Thyroid gland (tissue), 4 donors: ENCODE data around the gene SLC26A4. TPM values are rescaled to one million over a fixed set of nuclear protein-coding genes. Genes with fewer than 3 reads are reported as not detected.

Experiments used
- DNase-seq, 2 donors: peaks; one replicate each; pipeline ENCODE4 v3.0.0-alpha.2; 2019
- H3K27ac ChIP-seq, 3 donors: fragments of 200-600 bp; sonication (generic); 1 replicate in 2 of 3; 2 replicates in 1 of 3; pipeline ENCODE4 v1.5.1; 2016 to 2019; ENCODE audit warnings: mild to moderate bottlenecking in 1 of 3, moderate library complexity in 1 of 3
- H3K27me3 ChIP-seq: fragments of 200-600 bp; sonication (generic); one replicate; pipeline ENCODE4 v1.5.1; 2019
- H3K36me3 ChIP-seq, 2 donors: fragments of 200-600 bp; sonication (generic); one replicate each; pipeline ENCODE4 v1.5.1; 2016 to 2019
- H3K4me1 ChIP-seq, 2 donors: fragments of 200-600 bp; sonication (generic); one replicate each; pipeline ENCODE4 v1.5.1; 2017 to 2019
- H3K4me3 ChIP-seq, 3 donors: fragments of 200-600 bp; sonication (generic); replicated peaks in 1 of 3; 1 replicate in 2 of 3; 2 replicates in 1 of 3; pipeline ENCODE4 v1.5.1; 2016; ENCODE audit warnings: mild to moderate bottlenecking in 1 of 3
- H3K9me3 ChIP-seq: fragments of 200-600 bp; sonication (generic); one replicate; pipeline ENCODE4 v1.5.1; 2017
- CTCF ChIP-seq, 6 experiments: fragments of 200-600 bp in 3 of 6; fragments of 450-650 bp in 3 of 6; sonication (generic) in 3 of 6; IDR thresholded peaks; one replicate each; pipeline ENCODE4 v1.5.1; 2016 to 2019; ENCODE audit warnings: antibody characterized with exemption in 6 of 6, mild to moderate bottlenecking in 2 of 6, inconsistent platforms in 1 of 6, moderate library complexity in 1 of 6
- POLR2A ChIP-seq, 2 donors: fragments of 450-650 bp; IDR thresholded peaks; one replicate each; pipeline ENCODE4 v1.6.1; 2017; ENCODE audit warnings: antibody characterized with exemption in 2 of 2, mild to moderate bottlenecking in 2 of 2, moderate library complexity in 1 of 2
- WGBS, 2 donors: methylation state at CpG; one replicate each; pipeline ENCODE4 v1.1.5; 2017; 5-methylcytosine and 5-hydroxymethylcytosine counted together
- intact Hi-C: fragments of 100-400 bp; cut with DNase I; formaldehyde crosslinking; loops from one replicate; pipeline ENCODE4 v1.15.1; 2023
- total RNA-seq, 4 donors: library from RNA; depleted of rRNA; stranded (reverse); fragments of >200 nt; gene quantifications; one replicate each; pipeline ENCODE4 v1.2.3, GENCODE V29; 2016

SLC26A4 gene
- total RNA-seq, 4 donors from 2014 or later: 193 to 299 (median 254) TPM

DNA sequence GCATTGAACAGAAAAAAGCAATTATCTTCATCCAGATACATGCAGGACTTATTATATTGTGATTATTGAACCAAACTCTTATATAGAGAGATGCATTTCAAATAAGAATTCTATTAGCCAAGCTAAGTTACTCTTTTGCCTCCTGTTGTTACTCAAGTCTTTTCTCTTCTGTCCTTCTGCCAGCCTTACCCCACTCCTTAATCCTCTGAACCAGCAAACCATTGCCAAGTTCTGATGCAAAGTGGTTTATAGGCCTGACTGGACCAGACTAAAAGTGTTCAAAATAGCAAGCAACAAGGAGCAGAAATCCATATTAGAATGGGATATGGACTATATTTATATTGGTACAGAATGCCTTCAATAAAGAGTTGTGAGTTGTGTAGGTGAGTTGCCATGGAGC lies 2.2 kb upstream of the SLC26A4 start:
- H3K9me3 ChIP-seq: no peaks in the 10 kb centered on the region
- peaks cover 22 to 26% of the 10 kb centered on the region in 2 donors for H3K4me1 ChIP-seq
- peak in 1 of 2 donors; percentile 61 for TF ChIP-seq POLR2A (IDR thresholded peaks at IDR 0.05)
- TF ChIP-seq CTCF (IDR thresholded peaks at IDR 0.05): no peak
- H3K27me3 ChIP-seq: no peaks in the 10 kb centered on the region
- H3K27ac ChIP-seq: peak overlapping the region; percentile 21 to 92 (median 90)
- H3K36me3 ChIP-seq: no peaks in the 10 kb centered on the region
- intact Hi-C loops: no loop called here
- DNase-seq: peak; percentile 28 to 31
- H3K4me3 ChIP-seq: no peak overlapping the region

DNA sequence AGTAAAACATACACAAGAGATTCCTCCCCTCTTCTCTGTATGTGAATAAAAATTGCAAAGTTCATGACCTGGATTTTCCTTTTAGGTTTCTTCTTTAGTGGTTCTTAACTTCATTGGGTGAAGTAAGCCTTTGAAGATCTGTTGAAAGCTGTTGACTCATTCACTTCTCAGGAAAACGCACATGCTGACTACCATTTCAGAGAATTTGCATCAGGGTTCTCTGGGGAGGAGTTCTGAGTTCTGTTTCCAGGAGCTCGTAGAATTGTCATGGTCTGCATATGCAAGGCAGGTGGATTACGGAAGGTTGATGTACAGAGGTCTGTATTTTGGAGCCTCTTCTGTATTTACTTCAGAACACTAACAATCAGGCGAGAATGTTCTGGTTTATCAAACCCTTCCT lies 962 bp upstream of the SLC26A4 start:
- H3K36me3 ChIP-seq: no peaks in the 10 kb centered on the region
- H3K9me3 ChIP-seq: no peaks in the 10 kb centered on the region
- intact Hi-C loops: no loop called here
- H3K4me3 ChIP-seq: peak overlapping the region in 2 of 3 donors; percentile 54 to 86
- no peaks in the 10 kb centered on the region for H3K27me3 ChIP-seq
- 48 to 67% methylated on average over 4 of the region's 4 CpGs for WGBS, 2 donors
- DNase-seq: no peak
- TF ChIP-seq CTCF (IDR thresholded peaks at IDR 0.05) (no peak), POLR2A (IDR thresholded peaks at IDR 0.05) (peak in 1 of 2 donors; percentile 9)
- peak overlapping the region; percentile 90 to 92 (median 91) for H3K27ac ChIP-seq
- H3K4me1 ChIP-seq: peaks cover 26 to 32% of the 10 kb centered on the region in 2 donors

DNA sequence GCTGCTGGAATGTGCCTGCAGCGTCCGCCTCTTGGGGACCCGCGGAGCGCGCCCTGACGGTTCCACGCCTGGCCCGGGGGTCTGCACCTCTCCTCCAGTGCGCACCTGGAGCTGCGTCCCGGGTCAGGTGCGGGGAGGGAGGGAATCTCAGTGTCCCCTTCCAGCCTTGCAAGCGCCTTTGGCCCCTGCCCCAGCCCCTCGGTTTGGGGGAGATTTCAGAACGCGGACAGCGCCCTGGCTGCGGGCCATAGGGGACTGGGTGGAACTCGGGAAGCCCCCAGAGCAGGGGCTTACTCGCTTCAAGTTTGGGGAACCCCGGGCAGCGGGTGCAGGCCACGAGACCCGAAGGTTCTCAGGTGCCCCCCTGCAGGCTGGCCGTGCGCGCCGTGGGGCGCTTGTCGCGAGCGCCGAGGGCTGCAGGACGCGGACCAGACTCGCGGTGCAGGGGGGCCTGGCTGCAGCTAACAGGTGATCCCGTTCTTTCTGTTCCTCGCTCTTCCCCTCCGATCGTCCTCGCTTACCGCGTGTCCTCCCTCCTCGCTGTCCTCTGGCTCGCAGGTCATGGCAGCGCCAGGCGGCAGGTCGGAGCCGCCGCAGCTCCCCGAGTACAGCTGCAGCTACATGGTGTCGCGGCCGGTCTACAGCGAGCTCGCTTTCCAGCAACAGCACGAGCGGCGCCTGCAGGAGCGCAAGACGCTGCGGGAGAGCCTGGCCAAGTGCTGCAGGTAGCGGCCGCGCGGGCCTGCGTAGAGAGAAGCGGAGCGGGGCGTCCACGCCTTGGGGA lies 645 bp downstream of the SLC26A4 start:
- TF ChIP-seq POLR2A (IDR thresholded peaks at IDR 0.05) (peak in 1 of 2 donors; percentile 67), CTCF (IDR thresholded peaks at IDR 0.05) (peak in 1 of 6 experiments; percentile 34)
- intact Hi-C loops: no loop called here
- no peaks in the 10 kb centered on the region for H3K36me3 ChIP-seq
- no peaks in the 10 kb centered on the region for H3K27me3 ChIP-seq
- peaks cover 26 to 38% of the 10 kb centered on the region in 2 donors for H3K4me1 ChIP-seq
- no peaks in the 10 kb centered on the region for H3K9me3 ChIP-seq
- 2 to 3% methylated on average over 17 to 25 of the region's 73 CpGs for WGBS, 2 donors
- peak; percentile 70 to 72 for DNase-seq
- peak overlapping the region; percentile 43 to 86 (median 54) for H3K4me3 ChIP-seq
- H3K27ac ChIP-seq: peak overlapping the region; percentile 90 to 92 (median 91)

DNA sequence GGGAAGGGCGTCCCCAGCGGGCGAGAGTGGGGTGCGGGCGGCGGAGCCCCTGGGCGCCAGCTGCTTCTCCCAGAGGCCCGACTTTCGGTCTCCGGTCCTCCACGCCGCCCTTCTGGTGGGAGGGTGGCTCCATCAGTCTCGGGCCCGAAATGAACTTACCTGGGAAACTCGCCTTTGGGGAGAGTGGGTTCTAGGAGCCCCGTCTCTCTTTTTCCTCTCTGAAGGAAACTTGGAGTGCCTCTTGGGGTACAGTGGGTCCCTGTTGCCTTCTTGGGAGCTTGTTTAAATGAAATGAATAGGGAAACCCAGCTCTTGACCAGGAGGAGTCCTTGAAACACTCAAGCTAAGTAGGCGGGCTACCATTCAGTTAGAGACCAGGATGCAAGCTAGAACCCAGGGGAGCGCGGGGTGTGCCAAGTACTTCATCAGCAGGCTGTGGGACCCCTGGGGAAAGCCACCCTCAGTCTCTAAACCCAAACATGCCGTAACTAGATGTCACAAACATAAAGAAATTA lies 1.3 kb downstream of the SLC26A4 start:
- TF ChIP-seq CTCF (IDR thresholded peaks at IDR 0.05) (peak in 1 of 6 experiments; percentile 24), POLR2A (IDR thresholded peaks at IDR 0.05) (peak in 1 of 2 donors; percentile 11)
- Histone ChIP-seq H3K4me1 (peaks cover 26 to 44% of the 10 kb centered on the region in 2 donors), H3K4me3 (peak overlapping the region; percentile 43 to 86 (median 54)), H3K27ac (peak overlapping the region; percentile 90 to 92 (median 91)), H3K27me3 (no peaks in the 10 kb centered on the region), H3K9me3 (no peaks in the 10 kb centered on the region), H3K36me3 (no peaks in the 10 kb centered on the region)
- DNase-seq: peak in 1 of 2 donors; percentile 26
- intact Hi-C loops: no loop called here
- 8 to 42% methylated on average over 4 to 19 of the region's 20 CpGs for WGBS, 2 donors

DNA sequence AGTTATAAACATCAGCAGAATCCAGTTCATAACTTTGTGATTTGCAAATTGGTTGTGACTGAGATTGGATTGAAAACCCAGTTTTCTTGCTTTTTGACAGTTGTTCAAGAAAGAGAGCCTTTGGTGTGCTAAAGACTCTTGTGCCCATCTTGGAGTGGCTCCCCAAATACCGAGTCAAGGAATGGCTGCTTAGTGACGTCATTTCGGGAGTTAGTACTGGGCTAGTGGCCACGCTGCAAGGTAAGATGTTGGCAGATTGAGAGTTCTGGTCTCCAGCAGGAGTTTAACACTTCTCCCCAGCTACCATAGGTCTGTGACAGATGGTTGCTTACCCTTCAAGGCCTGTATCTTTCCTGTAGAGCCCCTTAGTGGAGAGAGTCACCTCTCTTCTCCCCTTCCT lies 2.6 kb downstream of the SLC26A4 start:
- Histone ChIP-seq H3K9me3 (no peaks in the 10 kb centered on the region), H3K4me1 (peaks cover 29 to 43% of the 10 kb centered on the region in 2 donors), H3K4me3 (no peak overlapping the region), H3K36me3 (no peaks in the 10 kb centered on the region), H3K27me3 (no peaks in the 10 kb centered on the region), H3K27ac (peak overlapping the region; percentile 90 to 92 (median 91))
- no peak for TF ChIP-seq CTCF (IDR thresholded peaks at IDR 0.05)
- TF ChIP-seq POLR2A (IDR thresholded peaks at IDR 0.05): no peak
- intact Hi-C loops: no loop called here
- no peak for DNase-seq
- WGBS, 2 donors: 59 to 76% methylated on average over 4 of the region's 4 CpGs
